Effector memory CD8-positive, alpha-beta T cell (primary cell): ENCODE data around the gene LMO1.
A peak's percentile ranks its signal among the peaks of the same experiment; 100 is the strongest.

Experiments used
- ATAC-seq: fragments of 150-1000 bp; cut with Tn5 transposase; replicated peaks from 2 replicates; pipeline ENCODE4 v1.10.0; 2021; ENCODE audit warnings: mild to moderate bottlenecking, moderate library complexity
- DNase-seq, 3 experiments: peaks; one replicate each; pipeline ENCODE4 v3.0.0; 2021
- H3K27ac Mint-ChIP-seq, 2 donors: one replicate each; pipeline ENCODE4 v1.8.0; 2022; ENCODE audit warnings: mild to moderate bottlenecking in 2 of 2, mixed read lengths in 2 of 2, moderate library complexity in 2 of 2
- H3K27me3 Mint-ChIP-seq, 2 donors: one replicate each; pipeline ENCODE4 v1.8.0; 2022; ENCODE audit warnings: mixed read lengths in 2 of 2
- H3K36me3 Mint-ChIP-seq: one replicate; pipeline ENCODE4 v1.8.0; 2022; ENCODE audit warnings: mild to moderate bottlenecking, moderate library complexity, mixed read lengths; ENCODE audit not compliant: insufficient read depth
- H3K4me1 Mint-ChIP-seq, 2 donors: one replicate each; pipeline ENCODE4 v1.8.0; 2022; ENCODE audit warnings: low read depth in 2 of 2, mixed read lengths in 2 of 2
- H3K4me3 Mint-ChIP-seq, 2 donors: one replicate each; pipeline ENCODE4 v1.8.0; 2022; ENCODE audit warnings: mild to moderate bottlenecking in 2 of 2, mixed read lengths in 2 of 2, moderate library complexity in 2 of 2
- H3K9me3 Mint-ChIP-seq, 2 donors: one replicate each; pipeline ENCODE4 v1.8.0; 2022; ENCODE audit warnings: mixed read lengths in 2 of 2

The LMO1 gene

GRCh38 chr11:8241373-8242117 lies 22.1 kb downstream of the LMO1 start:
- DNase-seq (no peak), ATAC-seq (no peak)
- Mint-ChIP-seq H3K27me3 (peaks cover 19 to 57% of the 10 kb centered on the region in 2 donors), H3K4me1 (no peaks in the 10 kb centered on the region), H3K27ac (no peak overlapping the region), H3K4me3 (no peak overlapping the region), H3K9me3 (no peaks in the 10 kb centered on the region), H3K36me3 (no peaks in the 10 kb centered on the region)

GRCh38 chr11:8239536-8240228 lies 24.0 kb downstream of the LMO1 start:
- Mint-ChIP-seq H3K27me3 (peaks cover 12 to 41% of the 10 kb centered on the region in 2 donors), H3K36me3 (no peaks in the 10 kb centered on the region), H3K4me1 (peaks cover 2 to 7% of the 10 kb centered on the region in 2 donors), H3K27ac (no peak overlapping the region), H3K4me3 (no peak overlapping the region), H3K9me3 (no peaks in the 10 kb centered on the region)
- no peak for ATAC-seq
- no peak for DNase-seq

GRCh38 chr11:8239040-8239439 lies 24.6 kb downstream of the LMO1 start:
- no peak overlapping the region for H3K27ac Mint-ChIP-seq
- no peak overlapping the region for H3K4me3 Mint-ChIP-seq
- ATAC-seq (no peak), DNase-seq (no peak)
- no peaks in the 10 kb centered on the region for H3K9me3 Mint-ChIP-seq
- H3K4me1 Mint-ChIP-seq, result peaks cover 5 to 13% of the 10 kb centered on the region in 2 donors
- peaks cover 12 to 35% of the 10 kb centered on the region in 2 donors for H3K27me3 Mint-ChIP-seq
- no peaks in the 10 kb centered on the region for H3K36me3 Mint-ChIP-seq

- peaks cover 12 to 20% of the 10 kb centered on the region in 2 donors for H3K27me3 Mint-ChIP-seq
- H3K4me1 Mint-ChIP-seq, result peaks cover 5 to 13% of the 10 kb centered on the region in 2 donors
- no peak for DNase-seq
- no peak overlapping the region for H3K4me3 Mint-ChIP-seq
- no peak overlapping the region for H3K27ac Mint-ChIP-seq
- H3K36me3 Mint-ChIP-seq, result no peaks in the 10 kb centered on the region
- H3K9me3 Mint-ChIP-seq, result no peaks in the 10 kb centered on the region
- no peak for ATAC-seq
Observed at GRCh38 chr11:8237453-8237852, 26.2 kb downstream of the LMO1 start.

GRCh38 chr11:8235925-8236324 lies 27.8 kb downstream of the LMO1 start:
- H3K27me3 Mint-ChIP-seq, result peaks cover 3 to 16% of the 10 kb centered on the region in 2 donors
- H3K27ac Mint-ChIP-seq, result no peak overlapping the region
- no peaks in the 10 kb centered on the region for H3K36me3 Mint-ChIP-seq
- no peak for DNase-seq
- H3K4me3 Mint-ChIP-seq, result no peak overlapping the region
- ATAC-seq, result no peak
- H3K4me1 Mint-ChIP-seq, result peaks cover 5 to 13% of the 10 kb centered on the region in 2 donors
- H3K9me3 Mint-ChIP-seq, result no peaks in the 10 kb centered on the region

GRCh38 chr11:8234910-8235309 lies 28.8 kb downstream of the LMO1 start:
- Mint-ChIP-seq H3K4me1 (peaks cover 5 to 13% of the 10 kb centered on the region in 2 donors), H3K4me3 (peak overlapping the region in 1 of 2 donors; percentile 14), H3K36me3 (no peaks in the 10 kb centered on the region), H3K27ac (peak overlapping the region; percentile 33 to 50), H3K9me3 (no peaks in the 10 kb centered on the region), H3K27me3 (peaks cover 0 to 20% of the 10 kb centered on the region in 2 donors)
- ATAC-seq (no peak), DNase-seq (no peak)

GRCh38 chr11:8234425-8234821 lies 29.3 kb downstream of the LMO1 start:
- H3K9me3 Mint-ChIP-seq, result no peaks in the 10 kb centered on the region
- H3K27me3 Mint-ChIP-seq, result peaks cover 0 to 20% of the 10 kb centered on the region in 2 donors
- peak overlapping the region; percentile 33 to 50 for H3K27ac Mint-ChIP-seq
- ATAC-seq (no peak), DNase-seq (no peak)
- no peak overlapping the region for H3K4me3 Mint-ChIP-seq
- peaks cover 1% of the 10 kb centered on the region for H3K36me3 Mint-ChIP-seq
- peaks cover 5 to 13% of the 10 kb centered on the region in 2 donors for H3K4me1 Mint-ChIP-seq

- Mint-ChIP-seq H3K4me3 (no peak overlapping the region), H3K36me3 (peaks cover 3% of the 10 kb centered on the region)
- no peak for ATAC-seq
Observed at GRCh38 chr11:8233691-8234424, 29.8 kb downstream of the LMO1 start.

GRCh38 chr11:8232849-8233606 lies 30.6 kb downstream of the LMO1 start:
- Mint-ChIP-seq H3K9me3 (no peaks in the 10 kb centered on the region), H3K36me3 (peaks cover 7% of the 10 kb centered on the region), H3K4me1 (peaks cover 5 to 13% of the 10 kb centered on the region in 2 donors), H3K4me3 (no peak overlapping the region), H3K27ac (no peak overlapping the region), H3K27me3 (peaks cover 0 to 20% of the 10 kb centered on the region in 2 donors)
- ATAC-seq (no peak), DNase-seq (no peak)

More at GRCh38 chr11:8233691-8234424, 29.8 kb downstream of the LMO1 start:
- DNase-seq, result no peak
- H3K9me3 Mint-ChIP-seq, result no peaks in the 10 kb centered on the region
- H3K4me1 Mint-ChIP-seq, result peaks cover 5 to 13% of the 10 kb centered on the region in 2 donors
- H3K27me3 Mint-ChIP-seq, result peaks cover 0 to 20% of the 10 kb centered on the region in 2 donors
- H3K27ac Mint-ChIP-seq, result peak overlapping the region in 1 of 2 donors; percentile 50

- Mint-ChIP-seq H3K27me3 (peaks cover 0 to 20% of the 10 kb centered on the region in 2 donors), H3K27ac (no peak overlapping the region), H3K36me3 (peaks cover 7% of the 10 kb centered on the region), H3K4me3 (no peak overlapping the region), H3K4me1 (peaks cover 5 to 13% of the 10 kb centered on the region in 2 donors), H3K9me3 (no peaks in the 10 kb centered on the region)
- DNase-seq, result no peak
- no peak for ATAC-seq
Observed at GRCh38 chr11:8232414-8232813, 31.3 kb downstream of the LMO1 start.

GRCh38 chr11:8231979-8232378 lies 31.7 kb downstream of the LMO1 start:
- DNase-seq, result no peak
- no peaks in the 10 kb centered on the region for H3K9me3 Mint-ChIP-seq
- H3K27ac Mint-ChIP-seq, result no peak overlapping the region
- H3K4me1 Mint-ChIP-seq, result peaks cover 5 to 13% of the 10 kb centered on the region in 2 donors
- H3K27me3 Mint-ChIP-seq, result peaks cover 0 to 20% of the 10 kb centered on the region in 2 donors
- no peak overlapping the region for H3K4me3 Mint-ChIP-seq
- ATAC-seq, result no peak
- peaks cover 7% of the 10 kb centered on the region for H3K36me3 Mint-ChIP-seq

- DNase-seq, result no peak
- Mint-ChIP-seq H3K27me3 (peaks cover 0 to 20% of the 10 kb centered on the region in 2 donors), H3K36me3 (peaks cover 7% of the 10 kb centered on the region), H3K9me3 (no peaks in the 10 kb centered on the region), H3K4me1 (peaks cover 5 to 13% of the 10 kb centered on the region in 2 donors), H3K27ac (no peak overlapping the region), H3K4me3 (no peak overlapping the region)
- no peak for ATAC-seq
Observed at GRCh38 chr11:8230921-8231847, 32.5 kb downstream of the LMO1 start.
